T-helper 2 cell (primary cell): ENCODE data around the gene UNK.
"Not testable (repeated sequence)": the region's sequence is repeated elsewhere in the genome, so short reads cannot be mapped to it uniquely, and the experiment has no call there.

ENCODE experiments used
- DNase-seq, 5 experiments: peaks; one replicate each; pipeline versions ENCODE4 v3.0.0 to v3.0.0-alpha.2; 2012 to 2022

UNK gene

GRCh38 chr17:75838410-75838809 is 53.8 kb downstream of the UNK start:
- DNase-seq: no peak

- DNase-seq: no peak
Observed at GRCh38 chr17:75839942-75840798, 55.6 kb downstream of the UNK start.

- DNase-seq: no peak
Observed at GRCh38 chr17:75840799-75841164, 56.2 kb downstream of the UNK start.

GRCh38 chr17:75842411-75842810 is 57.8 kb downstream of the UNK start:
- no peak for DNase-seq

- peak in 1 of 5 experiments; percentile 65 for DNase-seq
Observed at GRCh38 chr17:75842963-75843576, 58.5 kb downstream of the UNK start.

GRCh38 chr17:75843577-75844529 is 59.2 kb downstream of the UNK start, which contains the start of gene UNC13D:
TSS of gene UNC13D (minus strand) at chr17:75844404. CDS start at chr17:75844337, 67 bp downstream.
- DNase-seq: peak in 4 of 5 experiments; percentile 38 to 83 (median 62)

GRCh38 chr17:75844530-75845057 is 60.0 kb downstream of the UNK start:
- peak in 1 of 5 experiments; percentile 44 for DNase-seq

- peak in 3 of 5 experiments; percentile 44 to 77 (median 45) for DNase-seq
Observed at GRCh38 chr17:75845058-75845711, 60.6 kb downstream of the UNK start.

GRCh38 chr17:75845933-75846691 is 61.5 kb downstream of the UNK start:
- DNase-seq: no peak

GRCh38 chr17:75846692-75847613 is 62.3 kb downstream of the UNK start:
- DNase-seq: no peak

- no peak for DNase-seq
Observed at GRCh38 chr17:75847614-75848522, 63.3 kb downstream of the UNK start.

GRCh38 chr17:75848523-75849278 is 64.1 kb downstream of the UNK start:
- peak; percentile 59 to 76 (median 69) for DNase-seq

GRCh38 chr17:75849279-75849646 is 64.7 kb downstream of the UNK start:
- DNase-seq: no peak

GRCh38 chr17:75849724-75850123 is 65.1 kb downstream of the UNK start:
- DNase-seq: no peak

GRCh38 chr17:75850928-75851692 is 66.5 kb downstream of the UNK start:
- DNase-seq: no peak

- DNase-seq: not testable (repeated sequence)
Observed at GRCh38 chr17:75851693-75851991, 67.0 kb downstream of the UNK start.

GRCh38 chr17:75853433-75853832 is 68.8 kb downstream of the UNK start:
- no peak for DNase-seq
